NCI-H2081 treated with DMSO at 0.1 percent for 48 hours (cell line): ENCODE measurements around the gene TPM2.

Source experiments
- DNase-seq: peaks from one replicate; lab custom pipeline; 2025; lab: John Stamatoyannopoulos, UW

TPM2 gene

GRCh38 chr9:35675732-35676392, 13.9 kb downstream of the TPM2 start:
- no peak for DNase-seq

GRCh38 chr9:35675204-35675603, 14.5 kb downstream of the TPM2 start:
- no peak for DNase-seq

- DNase-seq: no peak
Observed at GRCh38 chr9:35674025-35674361, 15.7 kb downstream of the TPM2 start.

- DNase-seq: no peak
Observed at GRCh38 chr9:35673132-35674024, 16.3 kb downstream of the TPM2 start, which contains the start of gene CA9. Gene CA9 (plus strand): TSS chr9:35673928. CDS start chr9:35673960, 32 bp downstream.

GRCh38 chr9:35669331-35670145, 20.2 kb downstream of the TPM2 start:
- DNase-seq: no peak

DNA sequence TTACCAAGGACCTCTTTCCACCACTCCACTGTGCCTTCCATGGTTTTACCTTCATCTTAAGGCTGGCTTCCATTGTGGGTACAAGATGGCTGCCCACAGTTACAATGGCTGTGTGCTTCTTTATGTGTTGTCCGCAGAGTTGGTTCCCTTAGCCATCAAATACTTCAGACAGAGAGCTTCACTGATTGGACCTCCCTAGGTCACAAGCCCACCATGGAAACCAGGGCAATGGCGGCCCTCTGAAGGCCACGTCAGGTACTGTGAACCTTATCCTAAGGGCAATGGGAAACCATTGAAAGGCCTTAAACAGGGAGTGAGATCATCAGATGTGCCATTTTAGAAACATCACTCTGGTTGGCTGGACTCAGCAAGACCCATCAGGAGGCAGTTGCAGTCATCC, 21.8 kb downstream of the TPM2 start:
- no peak for DNase-seq

DNA sequence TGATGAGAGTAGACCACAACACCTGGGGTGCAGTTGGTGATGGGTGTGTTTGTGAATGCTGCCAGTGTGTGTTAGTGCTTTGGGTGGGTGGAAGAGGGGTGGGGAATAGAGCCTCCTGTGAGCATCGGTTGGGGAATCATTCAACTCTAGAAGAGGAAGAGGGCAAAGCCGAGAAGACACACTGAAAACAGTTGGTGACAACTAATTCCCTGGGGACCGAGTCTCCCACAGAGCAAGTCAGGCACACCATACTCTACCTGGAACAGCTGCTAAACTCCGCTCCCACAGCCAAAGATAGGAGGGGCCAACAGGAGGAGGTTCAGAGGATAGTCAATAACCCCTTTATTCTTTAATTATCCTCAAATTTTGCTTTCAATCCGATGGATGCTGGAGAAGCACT, 23.2 kb downstream of the TPM2 start:
- DNase-seq: no peak

DNA sequence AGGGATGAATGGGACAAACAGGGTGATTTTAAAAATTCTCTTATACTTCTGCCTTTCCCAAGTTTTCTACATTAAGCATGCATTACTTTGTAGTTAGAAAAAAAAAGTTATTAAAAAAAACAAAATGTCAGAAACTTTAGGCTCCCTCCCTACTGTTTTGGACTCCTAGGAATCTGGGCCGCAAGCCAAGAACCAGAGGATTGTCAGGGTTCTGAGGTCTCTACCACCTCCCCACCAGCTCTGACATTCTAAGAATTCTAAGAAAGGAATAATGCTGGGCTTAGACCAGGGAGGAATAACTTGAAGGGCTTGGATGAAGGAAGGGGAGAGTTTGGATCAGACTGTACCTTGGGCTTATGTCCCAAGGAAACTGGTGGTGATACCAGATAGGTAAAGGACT, 23.7 kb downstream of the TPM2 start:
- DNase-seq: no peak

GRCh38 chr9:35665471-35665818, 24.3 kb downstream of the TPM2 start:
- DNase-seq: no peak

GRCh38 chr9:35664531-35665470, 24.9 kb downstream of the TPM2 start, which contains the start of gene ARHGEF39:
Gene ARHGEF39 (minus strand): TSS chr9:35665195. CDS start chr9:35665169, 26 bp downstream.
- peak; percentile 76 for DNase-seq

GRCh38 chr9:35662437-35662836, 27.3 kb downstream of the TPM2 start:
- DNase-seq: no peak

- DNase-seq: no peak
Observed at GRCh38 chr9:35661756-35662350, 27.9 kb downstream of the TPM2 start.

- no peak for DNase-seq
Observed at GRCh38 chr9:35660966-35661415, 28.7 kb downstream of the TPM2 start.

DNA sequence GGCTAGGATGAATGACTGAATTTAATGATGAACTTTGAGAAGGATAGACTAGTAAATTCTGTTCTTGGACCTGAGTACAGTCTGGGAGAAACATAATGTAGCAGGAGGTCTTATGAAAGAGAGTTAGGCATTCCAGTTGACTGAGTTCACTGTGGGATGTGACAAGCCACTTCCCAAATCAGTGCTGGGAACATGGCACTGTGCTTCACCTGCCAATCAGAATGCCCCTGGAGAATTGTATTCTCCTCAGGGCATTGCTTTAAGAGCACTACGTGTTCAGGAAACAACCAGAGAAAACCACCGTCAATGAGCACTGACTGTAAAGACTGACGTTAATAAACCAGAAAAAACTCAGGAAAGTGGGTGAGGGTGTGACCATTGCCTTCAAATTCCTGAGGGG, 30.4 kb downstream of the TPM2 start:
- DNase-seq: no peak

DNA sequence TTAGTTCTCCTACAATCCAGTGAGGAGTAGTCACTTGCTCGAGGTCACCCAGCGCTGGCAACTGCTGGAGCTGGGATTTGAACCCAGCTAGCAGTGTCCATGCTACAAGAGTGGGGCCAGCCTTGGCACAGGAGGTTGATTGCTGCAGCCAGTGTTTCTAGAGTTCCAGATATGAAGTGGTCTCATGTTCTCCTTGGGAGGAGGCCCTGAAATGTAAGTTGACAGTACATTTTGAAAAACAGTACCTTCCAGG, 30.8 kb downstream of the TPM2 start:
- no peak for DNase-seq

DNA sequence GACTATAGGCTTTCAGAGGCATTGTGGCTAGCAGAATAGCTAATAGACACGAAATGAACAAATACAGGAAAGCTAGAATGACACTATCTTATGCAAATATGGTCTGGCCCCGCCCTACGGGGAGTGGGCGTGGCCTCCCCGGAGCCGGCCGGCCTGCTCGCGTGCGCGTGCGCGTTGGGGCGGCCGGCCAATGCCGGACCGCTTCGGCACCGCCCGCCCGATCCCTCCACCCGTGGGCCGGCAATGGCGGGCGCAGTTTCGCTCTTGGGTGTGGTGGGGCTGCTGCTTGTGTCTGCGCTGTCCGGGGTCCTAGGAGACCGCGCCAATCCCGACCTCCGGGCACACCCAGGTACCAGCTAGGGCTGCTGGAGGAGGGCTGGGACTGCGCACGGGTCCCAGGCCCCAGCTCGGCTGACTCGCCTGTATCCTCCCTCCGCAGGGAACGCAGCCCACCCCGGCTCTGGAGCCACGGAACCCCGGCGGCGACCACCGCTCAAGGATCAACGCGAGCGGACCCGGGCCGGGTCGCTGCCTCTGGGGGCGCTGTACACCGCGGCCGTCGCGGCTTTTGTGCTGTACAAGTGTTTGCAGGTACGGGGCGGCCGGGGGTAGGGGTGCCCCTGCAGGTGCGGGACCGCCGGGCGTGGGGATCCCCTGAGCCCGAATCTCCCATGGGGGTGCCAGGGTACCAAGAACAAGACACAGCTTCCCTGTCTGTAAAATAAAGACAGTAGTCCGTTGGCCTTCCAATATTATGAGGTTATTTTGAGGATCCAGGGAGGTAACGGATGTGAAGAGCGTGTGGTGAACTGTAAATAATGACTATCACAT, 31.4 kb downstream of the TPM2 start, which contains the start of gene CCDC107:
TSS of gene CCDC107 (plus strand) at position 156 of the 831 bp plus-strand sequence. CDS start at position 244, 88 bp downstream.
- DNase-seq: peak; percentile 89

- DNase-seq: peak; percentile 98
Observed at GRCh38 chr9:35657546-35658136, 32.1 kb downstream of the TPM2 start, which contains the start of gene RMRP. Gene RMRP (minus strand): TSS chr9:35658019.

DNA sequence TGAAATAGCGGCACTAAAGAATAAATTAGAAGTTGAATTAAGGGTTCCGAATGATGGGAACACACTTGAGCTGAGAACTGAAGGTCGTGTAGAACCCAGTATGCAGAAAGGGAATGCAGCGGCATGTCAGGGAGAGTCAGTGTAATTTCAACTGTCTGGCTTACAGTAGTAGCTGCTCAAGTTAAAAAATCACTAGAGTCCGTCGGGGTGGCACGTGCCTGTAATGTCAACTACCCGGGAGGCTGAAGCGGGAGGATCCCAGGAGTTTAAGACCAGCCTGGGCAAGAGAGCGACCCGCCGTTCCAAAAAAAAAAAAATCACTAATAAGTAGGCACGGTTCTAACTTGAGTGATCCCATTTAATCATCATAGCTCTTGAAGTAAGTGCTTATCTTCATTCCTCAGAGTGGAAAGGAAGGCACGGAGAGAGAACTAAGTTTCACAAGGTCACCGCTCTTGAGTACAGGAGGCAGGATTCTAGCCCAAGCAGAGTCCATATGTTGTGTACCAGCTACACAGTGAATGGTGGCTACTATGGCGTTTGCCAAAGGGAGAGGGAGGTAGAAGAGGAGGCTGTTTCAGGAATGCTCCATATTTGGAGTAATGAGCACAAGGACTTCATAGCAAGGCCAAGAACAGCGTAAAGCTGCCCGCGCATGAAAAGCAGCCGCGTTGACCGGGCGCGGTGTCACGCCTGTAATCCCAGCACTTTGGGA, 32.7 kb downstream of the TPM2 start:
- no peak for DNase-seq

DNA sequence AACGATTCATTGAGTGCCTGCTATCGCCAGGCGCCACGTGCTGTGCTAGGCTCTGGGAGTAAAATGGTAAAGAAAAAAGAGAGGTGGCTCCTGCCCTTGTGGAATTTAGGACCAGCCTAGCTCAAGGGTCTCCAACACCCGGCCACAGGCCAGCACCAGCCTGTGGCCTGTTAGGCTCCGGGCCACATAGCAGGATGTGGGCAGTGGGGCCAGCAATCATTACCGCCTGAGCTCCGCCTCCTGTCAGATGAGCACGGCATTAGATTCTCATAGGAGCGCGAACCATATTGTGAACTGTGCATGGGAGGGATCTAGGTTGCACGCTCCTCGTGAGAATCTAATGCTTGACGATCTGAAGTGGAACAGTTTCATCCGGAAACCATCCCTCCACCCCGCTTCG, 33.4 kb downstream of the TPM2 start:
- no peak for DNase-seq
